GM21576 (cell line): ENCODE data around the gene VPS26C.
"Not testable (repeated sequence)": the region's sequence is repeated elsewhere in the genome, so short reads cannot be mapped to it uniquely, and the experiment has no call there.

Source experiments
- ATAC-seq: cut with Tn5 transposase; IDR thresholded peaks from one replicate; pipeline ENCODE4 v1.9.1; 2021; ENCODE audit warnings: mild to moderate bottlenecking, moderate library complexity; ENCODE audit not compliant: unreplicated experiment

VPS26C gene

GRCh38 chr21:37231671-37232070, 35.5 kb downstream of the VPS26C start:
- ATAC-seq: no peak

- ATAC-seq: no peak
Measured at GRCh38 chr21:37231249-37231645, 35.9 kb downstream of the VPS26C start.

GRCh38 chr21:37230632-37231248, 36.4 kb downstream of the VPS26C start:
- no peak for ATAC-seq

- no peak for ATAC-seq
Measured at GRCh38 chr21:37228003-37228400, 39.1 kb downstream of the VPS26C start.

- ATAC-seq: no peak
Measured at GRCh38 chr21:37227071-37228002, 39.8 kb downstream of the VPS26C start.

GRCh38 chr21:37226041-37226920, 40.9 kb downstream of the VPS26C start:
- ATAC-seq: no peak

GRCh38 chr21:37224861-37225839, 42.0 kb downstream of the VPS26C start:
- no peak for ATAC-seq

GRCh38 chr21:37223804-37224345, 43.3 kb downstream of the VPS26C start:
- no peak for ATAC-seq

GRCh38 chr21:37222248-37222647, 44.9 kb downstream of the VPS26C start:
- ATAC-seq: not testable (repeated sequence)

GRCh38 chr21:37220981-37221664, 46.0 kb downstream of the VPS26C start:
- peak; percentile 92 for ATAC-seq

GRCh38 chr21:37220433-37220980, 46.6 kb downstream of the VPS26C start:
- peak; percentile 30 for ATAC-seq

GRCh38 chr21:37219761-37220432, 47.2 kb downstream of the VPS26C start:
- ATAC-seq: no peak

- ATAC-seq: no peak
Measured at GRCh38 chr21:37214952-37215351, 52.2 kb downstream of the VPS26C start.

- no peak for ATAC-seq
Measured at GRCh38 chr21:37210799-37211198, 56.3 kb downstream of the VPS26C start.

- no peak for ATAC-seq
Measured at GRCh38 chr21:37210130-37210529, 57.0 kb downstream of the VPS26C start.

- ATAC-seq: peak; percentile 31
Measured at GRCh38 chr21:37208741-37209225, 58.4 kb downstream of the VPS26C start.

GRCh38 chr21:37208056-37208721, 58.9 kb downstream of the VPS26C start:
- peak; percentile 51 for ATAC-seq
